HUDEP-2 (cell line): ENCODE measurements around the gene ZNF488.

Source experiments
- DNase-seq, 76 experiments: peaks; one replicate each; lab custom pipeline; 2025; ENCODE audit not compliant: unreplicated experiment in 76 of 76; lab: John Stamatoyannopoulos, UW

ZNF488 gene

DNA sequence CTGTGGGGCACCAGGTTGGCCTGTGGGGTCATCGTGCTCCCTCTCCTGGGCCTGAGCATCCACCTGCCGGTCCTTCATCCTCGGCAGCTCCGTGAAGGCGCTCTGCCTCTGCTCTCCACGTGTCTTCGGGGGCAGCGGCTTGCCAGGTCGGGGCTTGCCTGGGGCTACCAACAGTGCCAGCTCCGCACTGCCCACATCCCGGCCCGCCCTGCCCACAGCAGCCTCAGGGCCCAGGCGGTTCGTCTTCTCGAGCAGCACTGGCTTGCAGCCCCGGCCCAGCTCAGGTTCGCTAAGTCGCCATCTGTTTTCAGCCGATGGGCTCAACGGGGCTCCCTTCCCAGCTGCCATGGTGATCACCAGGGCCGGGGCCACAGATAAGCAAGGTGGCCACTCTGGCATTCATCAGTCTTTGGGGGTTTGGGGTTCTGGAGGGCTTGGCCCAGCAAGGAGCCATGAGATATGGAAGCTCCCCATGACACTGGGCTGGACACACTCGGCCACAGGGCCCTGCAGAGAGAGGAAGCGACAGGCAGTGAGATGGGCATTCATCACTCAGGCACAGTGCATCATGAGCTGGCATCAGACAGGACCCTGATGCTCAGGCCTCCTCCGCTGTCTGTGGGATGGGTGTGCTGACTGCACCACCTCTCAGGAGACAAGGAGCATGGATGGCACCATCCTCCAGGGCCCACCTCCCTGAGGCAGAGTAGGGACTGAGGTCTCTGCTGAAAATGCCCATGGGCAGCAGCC is 15.5 kb downstream of the ZNF488 start:
- DNase-seq: no peak

DNA sequence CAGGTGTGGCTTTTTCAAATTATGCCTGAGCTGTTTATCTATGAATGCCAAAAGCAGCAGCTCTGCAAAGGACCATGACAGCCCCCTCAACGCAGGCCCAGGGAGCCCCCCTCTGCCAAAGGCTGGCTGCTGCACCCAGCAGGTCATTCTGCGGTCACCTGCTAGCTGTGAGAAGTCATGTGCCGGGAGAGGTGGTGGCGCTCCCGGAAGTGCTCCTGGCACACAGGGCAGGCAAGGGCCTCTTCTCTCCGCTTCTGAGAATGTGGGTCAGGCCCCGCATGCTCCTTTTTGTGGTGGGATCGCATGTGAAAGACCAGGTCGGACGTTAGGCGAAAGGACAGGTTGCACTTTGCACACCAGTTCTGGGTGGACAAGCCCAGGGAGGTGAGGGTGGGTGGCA is 16.4 kb downstream of the ZNF488 start:
- DNase-seq: no peak

DNA sequence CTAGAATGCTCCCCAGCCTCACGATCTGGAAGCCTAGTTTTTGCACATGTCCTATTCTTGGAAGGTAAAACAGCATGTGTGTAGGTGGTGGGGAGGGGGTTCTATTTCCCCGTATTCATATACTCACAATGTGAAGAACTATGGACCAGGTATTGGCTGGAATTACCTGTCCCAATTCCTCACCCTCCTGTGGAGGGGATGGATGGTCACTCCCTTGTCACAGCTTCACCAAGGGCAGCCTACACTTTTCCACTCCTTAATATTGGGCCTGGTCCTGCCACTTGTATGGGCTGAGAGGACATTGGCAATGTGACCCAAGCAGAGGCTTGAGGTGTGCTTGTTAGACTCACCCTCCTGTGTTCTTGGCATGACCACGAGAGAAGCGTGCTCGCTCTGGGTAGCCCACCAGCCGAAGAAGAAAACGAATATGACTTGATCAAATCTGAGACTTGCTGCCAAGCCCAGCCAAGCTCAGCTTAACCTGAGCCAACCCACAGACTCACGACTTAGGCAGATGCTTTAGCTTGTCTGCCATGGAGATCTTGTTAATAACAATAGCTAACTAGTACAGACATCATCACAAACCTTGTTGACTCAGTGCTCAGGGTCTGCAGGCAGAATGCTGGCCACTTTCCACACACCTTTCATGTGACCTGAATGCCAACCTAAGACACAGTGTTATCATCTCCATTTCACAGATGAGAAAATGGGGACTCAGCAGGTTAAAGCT is 17.2 kb downstream of the ZNF488 start:
- DNase-seq: no peak

GRCh38 chr10:47366181-47366631 is 17.9 kb downstream of the ZNF488 start:
- no peak for DNase-seq

GRCh38 chr10:47365431-47366180 is 18.5 kb downstream of the ZNF488 start:
- no peak for DNase-seq

DNA sequence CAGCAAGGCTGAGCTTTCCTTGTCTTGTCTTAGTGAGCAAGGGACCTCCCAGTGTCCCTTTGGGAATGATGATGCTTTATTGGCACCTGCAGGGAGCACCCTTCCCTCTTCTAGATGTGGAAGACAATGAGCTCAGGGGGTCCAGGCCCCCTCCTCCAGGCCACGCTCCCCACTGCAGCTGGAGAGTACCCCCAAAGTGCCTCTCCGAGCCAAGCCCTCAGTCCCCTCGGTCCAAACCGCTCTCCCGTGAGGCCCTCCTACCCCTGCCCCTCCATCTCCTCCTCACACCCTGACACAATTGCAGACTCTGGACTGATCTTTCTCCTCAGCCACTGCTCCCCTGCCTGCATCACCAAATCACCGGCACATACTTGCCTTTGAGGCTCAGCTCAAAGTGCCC is 19.2 kb downstream of the ZNF488 start:
- DNase-seq: no peak

GRCh38 chr10:47364366-47364765 is 19.7 kb downstream of the ZNF488 start:
- DNase-seq: no peak

DNA sequence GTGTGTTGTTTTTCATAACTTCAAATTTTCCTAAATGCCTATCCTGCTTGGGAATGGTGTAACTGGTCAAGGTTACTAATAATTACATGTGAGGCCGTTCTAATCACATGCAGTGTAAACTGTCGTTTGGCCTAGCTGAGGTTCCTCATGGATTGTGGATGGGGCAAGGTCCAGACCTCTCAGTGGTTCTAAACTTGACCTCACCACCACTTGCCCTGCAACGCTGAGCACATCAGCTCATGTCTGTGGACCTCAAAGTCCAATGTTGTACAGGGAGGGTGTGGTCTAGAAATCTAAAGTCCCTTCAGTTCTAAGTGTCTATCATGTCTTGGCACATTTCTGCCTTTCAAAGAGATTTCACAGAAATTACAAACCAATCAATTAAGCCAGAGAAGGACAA is 20.3 kb downstream of the ZNF488 start:
- no peak for DNase-seq

GRCh38 chr10:47362199-47362598 is 21.9 kb downstream of the ZNF488 start:
- no peak for DNase-seq

DNA sequence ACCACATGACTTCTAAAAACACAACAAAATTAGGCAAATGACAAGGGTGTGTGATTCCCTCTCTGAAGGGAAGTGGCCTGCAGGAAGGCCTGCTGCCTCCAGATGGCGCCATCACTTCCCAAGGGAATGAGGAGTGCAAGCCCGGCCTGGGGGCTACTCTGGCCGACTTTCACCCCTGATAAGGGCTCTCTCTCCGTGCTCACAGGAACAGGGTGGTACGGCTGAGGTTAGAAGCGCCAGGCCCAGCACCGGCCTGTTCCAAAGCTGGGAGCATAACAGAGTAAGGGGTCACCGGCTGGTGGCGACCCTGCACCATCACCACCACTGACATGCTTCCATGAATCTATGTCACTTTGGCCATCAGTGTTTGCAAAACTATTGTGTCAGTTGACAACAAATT is 22.8 kb downstream of the ZNF488 start:
- peak in 29 of 76 experiments; percentile 3 to 35 (median 15) for DNase-seq

GRCh38 chr10:47360419-47361040 is 23.6 kb downstream of the ZNF488 start:
- DNase-seq: no peak

DNA sequence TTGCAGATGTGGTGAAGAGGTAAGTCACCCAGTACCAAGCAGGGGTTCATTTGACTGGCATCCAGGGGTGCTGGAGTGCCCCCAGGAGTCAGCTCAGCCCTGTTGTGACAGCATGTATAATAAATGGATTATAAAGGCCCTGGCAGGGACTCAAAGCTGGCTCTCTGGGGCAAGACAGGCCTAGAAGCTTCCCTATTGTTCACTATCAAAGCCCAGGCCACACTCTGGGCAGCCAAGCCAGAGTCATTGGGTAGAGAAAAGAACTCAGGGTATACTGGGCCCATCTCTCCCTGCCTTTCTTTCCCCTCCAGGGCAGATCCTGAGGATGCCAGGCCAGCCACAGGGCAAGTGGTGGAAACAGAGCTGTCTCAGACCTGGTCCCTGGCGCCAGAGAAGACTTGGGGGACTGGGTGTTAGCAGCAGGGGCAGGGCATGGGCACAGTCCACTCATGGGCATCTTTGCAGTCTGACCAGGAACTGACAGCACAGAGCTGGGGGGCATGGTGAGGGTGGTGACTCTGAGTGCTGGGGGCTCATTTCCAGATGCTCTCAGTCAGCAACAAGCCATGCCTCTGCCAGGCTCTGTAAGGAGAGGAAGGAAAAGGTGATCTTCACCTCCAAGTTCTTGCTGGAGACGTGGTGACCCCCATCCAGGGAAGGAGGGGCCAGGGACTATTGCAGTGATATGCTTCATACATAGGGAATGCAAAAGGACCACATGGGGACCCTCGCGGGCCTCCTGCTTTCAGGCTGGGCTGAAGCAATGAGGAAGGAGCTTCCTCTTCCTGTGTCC is 24.3 kb downstream of the ZNF488 start:
- no peak for DNase-seq

DNA sequence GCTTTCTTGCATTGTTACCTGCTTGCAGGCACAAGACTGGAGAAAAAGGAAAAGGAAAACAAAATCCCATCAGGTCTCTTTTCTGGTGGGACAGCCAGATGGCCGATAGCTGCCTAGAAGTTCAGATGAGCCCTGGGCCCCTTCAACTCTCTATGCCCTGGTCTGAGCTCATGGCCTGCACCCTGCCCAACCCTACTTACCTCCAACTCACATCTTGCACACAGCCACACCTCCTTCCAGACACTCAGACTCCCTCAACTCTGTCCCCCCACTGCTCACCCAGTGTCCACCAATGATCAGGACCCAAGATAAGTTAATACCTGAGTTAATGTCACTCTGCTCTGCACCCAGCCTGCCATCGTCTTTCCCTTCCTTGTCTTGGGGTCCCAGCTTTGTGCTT is 25.0 kb downstream of the ZNF488 start:
- no peak for DNase-seq

- DNase-seq: no peak
These were observed 25.6 kb downstream of the ZNF488 start for GRCh38 chr10:47358457-47358856.

- no peak for DNase-seq
These were observed 26.2 kb downstream of the ZNF488 start for GRCh38 chr10:47357911-47358310.

DNA sequence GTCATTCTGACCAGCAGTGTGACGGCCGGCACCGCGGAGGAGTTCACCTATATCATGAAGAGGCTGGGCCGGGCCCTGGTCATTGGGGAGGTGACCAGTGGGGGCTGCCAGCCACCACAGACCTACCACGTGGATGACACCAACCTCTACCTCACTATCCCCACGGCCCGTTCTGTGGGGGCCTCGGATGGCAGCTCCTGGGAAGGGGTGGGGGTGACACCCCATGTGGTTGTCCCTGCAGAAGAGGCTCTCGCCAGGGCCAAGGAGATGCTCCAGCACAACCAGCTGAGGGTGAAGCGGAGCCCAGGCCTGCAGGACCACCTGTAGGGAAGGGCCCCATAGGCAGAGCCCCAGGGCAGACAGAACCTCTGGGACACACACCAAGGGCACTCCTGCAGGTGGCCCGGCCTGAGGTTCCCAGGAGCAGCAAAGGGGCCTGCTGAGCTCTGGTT is 26.9 kb downstream of the ZNF488 start:
- no peak for DNase-seq

DNA sequence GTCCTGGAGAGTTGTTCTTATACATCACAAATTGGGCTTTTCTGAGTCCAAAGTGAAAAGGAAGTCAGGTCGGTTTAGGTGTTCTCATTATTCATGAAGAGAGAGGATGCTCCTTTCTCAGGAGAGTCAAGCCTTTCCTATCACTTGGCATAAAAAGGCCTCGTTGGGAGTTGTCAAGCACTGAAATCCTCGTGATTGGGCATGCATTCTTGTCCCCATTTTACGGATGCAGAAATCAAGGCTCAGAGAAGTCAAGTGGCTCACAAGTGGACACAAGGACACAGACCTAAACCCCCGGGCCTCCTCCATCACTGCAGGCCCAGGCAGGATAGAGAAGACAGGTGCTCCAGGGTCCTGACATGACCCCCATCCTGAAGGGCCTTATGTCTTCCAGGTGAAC is 27.4 kb downstream of the ZNF488 start:
- no peak for DNase-seq

- no peak for DNase-seq
These were observed 29.2 kb downstream of the ZNF488 start for GRCh38 chr10:47354900-47355299.

GRCh38 chr10:47354165-47354564 is 29.9 kb downstream of the ZNF488 start:
- no peak for DNase-seq

DNA sequence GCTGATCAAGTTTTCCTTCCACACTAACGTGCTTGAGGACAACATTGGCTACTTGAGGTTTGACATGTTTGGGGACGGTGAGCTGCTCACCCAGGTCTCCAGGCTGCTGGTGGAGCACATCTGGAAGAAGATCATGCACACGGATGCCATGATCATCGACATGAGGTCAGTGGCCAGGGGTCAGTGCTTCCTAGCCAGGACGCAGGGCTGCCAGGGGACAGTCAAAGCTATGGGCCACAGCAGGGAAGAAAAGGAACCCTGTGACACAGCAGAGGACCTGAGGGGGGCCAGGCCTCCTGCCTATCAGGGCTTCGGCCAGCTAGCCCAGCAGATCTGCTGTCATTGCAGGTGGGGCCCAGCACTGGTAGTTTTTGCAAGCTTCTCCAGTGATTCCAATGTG is 30.7 kb downstream of the ZNF488 start:
- no peak for DNase-seq
